ENCODE data around the gene TVP23C.

Gene TVP23C

DNA sequence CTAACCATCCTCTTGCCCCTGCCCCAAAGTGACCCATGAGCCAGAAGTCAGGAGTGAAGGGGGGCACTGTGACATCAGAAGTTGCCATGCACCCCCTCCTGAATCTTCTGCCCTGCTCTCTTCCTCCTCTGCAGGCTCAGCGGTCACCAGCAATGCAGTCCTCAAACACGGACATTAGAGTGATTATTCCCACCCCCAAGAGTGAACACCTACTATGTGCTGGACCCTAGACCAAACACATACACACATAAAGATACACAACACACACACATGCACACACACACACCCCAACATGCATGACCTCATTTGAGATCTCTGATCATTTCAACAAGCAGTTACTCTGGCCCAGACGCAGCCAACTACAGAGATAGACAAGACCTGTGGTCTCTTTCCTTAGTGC, 95.7 kb downstream of the TVP23C start, which contains the start of gene CDRT4:
TSS of gene CDRT4 (minus strand) at position 30 of the 400 bp plus-strand sequence. CDS start 27,383 bp downstream, outside the sequence.
- DNase-seq (ENCODE audit: low read depth) = no peak
- TF ChIP-seq, protein P1, sequence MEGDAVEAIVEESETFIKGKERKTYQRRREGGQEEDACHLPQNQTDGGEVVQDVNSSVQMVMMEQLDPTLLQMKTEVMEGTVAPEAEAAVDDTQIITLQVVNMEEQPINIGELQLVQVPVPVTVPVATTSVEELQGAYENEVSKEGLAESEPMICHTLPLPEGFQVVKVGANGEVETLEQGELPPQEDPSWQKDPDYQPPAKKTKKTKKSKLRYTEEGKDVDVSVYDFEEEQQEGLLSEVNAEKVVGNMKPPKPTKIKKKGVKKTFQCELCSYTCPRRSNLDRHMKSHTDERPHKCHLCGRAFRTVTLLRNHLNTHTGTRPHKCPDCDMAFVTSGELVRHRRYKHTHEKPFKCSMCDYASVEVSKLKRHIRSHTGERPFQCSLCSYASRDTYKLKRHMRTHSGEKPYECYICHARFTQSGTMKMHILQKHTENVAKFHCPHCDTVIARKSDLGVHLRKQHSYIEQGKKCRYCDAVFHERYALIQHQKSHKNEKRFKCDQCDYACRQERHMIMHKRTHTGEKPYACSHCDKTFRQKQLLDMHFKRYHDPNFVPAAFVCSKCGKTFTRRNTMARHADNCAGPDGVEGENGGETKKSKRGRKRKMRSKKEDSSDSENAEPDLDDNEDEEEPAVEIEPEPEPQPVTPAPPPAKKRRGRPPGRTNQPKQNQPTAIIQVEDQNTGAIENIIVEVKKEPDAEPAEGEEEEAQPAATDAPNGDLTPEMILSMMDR (IDR thresholded peaks at IDR 0.05; ENCODE audit: low read depth, low read length, missing control alignments) = no peak
- H3K4me3 ChIP-seq (ENCODE audit: low read depth, low read length) = no peak within 1 kb of the TSS

GRCh38 chr17:15466131-15466530, 97.2 kb downstream of the TVP23C start:
- TF ChIP-seq, protein P1 (IDR thresholded peaks at IDR 0.05; ENCODE audit: low read depth, low read length, missing control alignments) = no peak
- no peak overlapping the region for H3K4me3 ChIP-seq (ENCODE audit: low read depth, low read length)
- DNase-seq (ENCODE audit: low read depth) = no peak

DNA sequence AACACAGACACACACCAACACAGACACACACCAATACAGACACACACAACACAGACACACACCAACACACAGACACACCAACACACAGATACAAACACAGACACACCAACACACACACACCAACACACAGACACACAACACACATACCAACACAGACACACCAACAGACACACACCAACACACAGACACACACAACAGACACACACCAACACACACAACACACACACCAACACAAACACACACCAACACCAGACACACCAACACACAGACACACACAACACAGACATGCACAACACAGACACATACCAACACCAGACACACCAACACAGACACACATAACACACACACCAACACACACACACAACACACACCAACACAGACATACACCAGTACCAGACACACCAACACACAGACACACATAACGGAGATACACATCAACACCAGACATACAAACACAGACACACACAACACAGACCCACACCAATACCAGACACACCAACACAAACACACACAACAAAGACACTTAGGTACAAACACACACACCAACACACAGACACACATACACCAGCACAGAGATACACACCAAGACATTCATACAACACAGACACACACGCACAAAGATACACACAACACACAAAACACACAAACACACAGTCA, 98.1 kb downstream of the TVP23C start:
- no peak overlapping the region for H3K4me3 ChIP-seq (ENCODE audit: low read depth, low read length)
- DNase-seq (ENCODE audit: low read depth) = no peak
- TF ChIP-seq, protein P1 (IDR thresholded peaks at IDR 0.05; ENCODE audit: low read depth, low read length, missing control alignments) = no peak

DNA sequence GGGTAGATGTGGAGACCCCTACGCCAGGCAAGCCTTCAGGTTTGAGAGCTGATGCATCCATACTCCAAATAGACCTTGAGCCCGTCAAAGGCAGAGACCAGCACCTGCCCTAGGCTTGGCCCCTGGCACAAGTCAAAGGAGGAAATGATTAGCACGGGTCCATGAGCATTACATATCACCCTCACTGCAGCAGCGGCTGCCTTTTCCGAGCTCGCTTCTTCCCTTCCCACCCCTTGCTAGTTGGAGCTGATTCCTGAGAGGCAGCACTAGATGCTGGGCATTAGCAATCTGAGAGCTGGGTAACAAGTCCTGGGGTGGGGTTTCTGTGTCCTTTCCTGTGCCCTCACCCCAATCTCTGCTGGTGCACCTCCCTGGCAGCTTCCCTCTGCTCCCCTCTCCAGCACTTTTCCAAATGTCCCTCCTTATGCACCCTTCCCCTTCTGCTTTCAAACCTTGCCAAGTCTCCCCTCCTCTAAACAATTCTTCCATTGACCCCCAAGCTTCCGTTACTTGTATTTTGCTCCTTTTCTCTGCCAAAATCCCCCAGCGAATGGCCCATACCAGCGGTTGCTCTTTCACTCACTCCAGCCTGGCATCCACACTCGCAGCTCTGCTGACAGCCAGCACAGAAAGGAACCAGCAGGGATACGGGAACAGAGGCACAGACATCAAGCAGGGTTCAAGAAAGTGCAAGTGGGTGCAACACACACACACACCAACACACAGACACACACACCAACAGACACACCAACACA, 98.9 kb downstream of the TVP23C start:
- H3K4me3 ChIP-seq (ENCODE audit: low read depth, low read length) = no peak overlapping the region
- TF ChIP-seq, protein P1 (IDR thresholded peaks at IDR 0.05; ENCODE audit: low read depth, low read length, missing control alignments) = no peak
- DNase-seq (ENCODE audit: low read depth) = no peak

GRCh38 chr17:15462976-15463772, 100.1 kb downstream of the TVP23C start:
- no peak overlapping the region for H3K4me3 ChIP-seq (ENCODE audit: low read depth, low read length)
- TF ChIP-seq, protein P1 (IDR thresholded peaks at IDR 0.05; ENCODE audit: low read depth, low read length, missing control alignments) = no peak
- DNase-seq (ENCODE audit: low read depth) = no peak

DNA sequence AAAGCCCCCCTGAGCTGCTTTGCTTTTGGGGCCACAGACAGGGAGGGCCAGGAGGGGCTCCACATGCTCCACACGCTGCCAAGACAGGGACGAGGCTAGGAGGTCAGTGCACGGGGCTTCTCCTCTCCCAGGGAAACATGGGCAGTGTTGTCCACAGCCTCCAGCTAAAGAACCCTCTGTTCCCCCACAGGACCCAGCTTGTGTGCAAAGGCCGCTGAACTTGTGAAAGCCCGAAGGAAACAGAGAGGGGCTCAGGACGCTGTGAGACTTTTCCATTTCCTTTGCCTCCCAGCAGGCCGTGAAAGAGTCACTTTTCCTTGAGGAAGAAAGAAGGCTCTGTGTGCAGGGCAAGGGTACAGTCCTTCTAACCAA, 105.6 kb downstream of the TVP23C start:
- no peak for DNase-seq (ENCODE audit: low read depth)
- H3K4me3 ChIP-seq (ENCODE audit: low read depth, low read length) = no peak overlapping the region
- TF ChIP-seq, protein P1 (IDR thresholded peaks at IDR 0.05; ENCODE audit: low read depth, low read length, missing control alignments) = no peak

All from GM12864 (cell line).